ENCODE data around the gene PRAMEF1.
"Not testable (repeated sequence)": the region's sequence is repeated elsewhere in the genome, so short reads cannot be mapped to it uniquely, and the experiment has no call there.

PRAMEF1 gene, protein sequence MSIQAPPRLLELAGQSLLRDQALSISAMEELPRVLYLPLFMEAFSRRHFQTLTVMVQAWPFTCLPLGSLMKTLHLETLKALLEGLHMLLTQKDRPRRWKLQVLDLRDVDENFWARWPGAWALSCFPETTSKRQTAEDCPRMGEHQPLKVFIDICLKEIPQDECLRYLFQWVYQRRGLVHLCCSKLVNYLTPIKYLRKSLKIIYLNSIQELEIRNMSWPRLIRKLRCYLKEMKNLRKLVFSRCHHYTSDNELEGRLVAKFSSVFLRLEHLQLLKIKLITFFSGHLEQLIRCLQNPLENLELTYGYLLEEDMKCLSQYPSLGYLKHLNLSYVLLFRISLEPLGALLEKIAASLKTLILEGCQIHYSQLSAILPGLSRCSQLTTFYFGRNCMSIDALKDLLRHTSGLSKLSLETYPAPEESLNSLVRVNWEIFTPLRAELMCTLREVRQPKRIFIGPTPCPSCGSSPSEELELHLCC

DNA sequence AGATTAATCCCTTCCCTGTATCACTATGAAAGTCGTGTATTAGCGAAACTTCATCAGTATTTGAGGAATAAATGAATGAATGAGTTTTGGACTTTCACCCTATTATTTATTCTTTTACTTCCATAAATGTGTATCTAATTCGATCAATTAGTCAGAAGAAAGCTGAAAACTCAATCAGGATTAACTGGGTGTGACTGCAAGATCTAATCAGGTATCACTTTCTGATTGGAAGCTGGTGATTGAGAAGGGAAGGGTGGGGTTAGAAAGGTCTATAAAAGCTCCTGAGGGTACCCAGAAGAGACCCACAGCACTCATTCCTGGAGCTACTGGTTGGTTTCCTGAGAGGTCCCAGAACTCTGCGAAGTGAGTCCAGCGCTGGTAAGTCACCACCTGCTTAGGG is at the start of gene PRAMEF1:
PRAMEF1 (plus strand) TSS at position 301 of the 400 bp plus-strand sequence. CDS start 1,831 bp downstream, outside the sequence.
- not testable (repeated sequence) for DNase-seq (ENCODE audit: low read depth)

GRCh38 chr1:12741946-12742345 is 49.3 kb upstream of the PRAMEF1 start:
- no peak for DNase-seq (ENCODE audit: low read depth)

DNA sequence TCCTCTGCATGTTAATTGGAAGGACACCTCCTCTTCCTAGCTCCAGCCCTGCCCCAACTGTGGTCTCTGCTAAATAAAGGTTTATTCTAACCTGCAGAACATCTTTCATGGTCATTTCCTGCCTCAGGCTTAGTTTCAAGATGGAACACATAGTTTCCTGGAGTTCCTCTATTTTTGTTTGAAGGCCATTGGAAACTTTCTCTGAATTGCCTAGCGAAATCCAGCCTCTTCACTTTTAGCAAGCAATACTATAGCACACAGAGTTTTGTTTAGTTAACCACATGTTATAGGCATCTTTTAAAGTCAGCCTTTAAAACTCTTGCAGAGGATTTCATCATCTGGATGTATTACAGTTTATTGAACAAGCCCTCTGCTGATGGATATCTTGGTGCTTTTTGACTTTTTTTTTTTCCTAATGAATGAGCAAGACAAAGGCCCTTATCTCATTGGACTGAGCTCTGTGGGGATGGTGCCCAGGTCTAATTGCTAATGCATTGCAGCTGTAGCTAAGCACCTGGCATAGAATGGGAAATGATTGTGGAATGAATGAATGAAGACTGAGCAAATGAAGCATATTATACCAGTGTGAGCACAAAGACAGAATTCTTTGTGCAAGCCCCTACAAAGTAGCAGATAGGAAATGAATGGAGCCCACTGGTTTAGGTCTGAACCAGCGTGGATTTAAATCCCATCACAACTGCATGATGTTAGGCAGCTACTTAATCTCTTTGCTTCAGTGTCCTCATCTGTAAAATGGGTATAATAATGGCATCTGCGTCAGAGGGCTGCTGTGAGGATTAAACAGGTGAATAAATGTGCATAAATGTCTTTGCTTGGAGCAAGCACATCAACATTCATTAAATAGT is 45.8 kb upstream of the PRAMEF1 start:
- no peak for DNase-seq (ENCODE audit: low read depth)

DNA sequence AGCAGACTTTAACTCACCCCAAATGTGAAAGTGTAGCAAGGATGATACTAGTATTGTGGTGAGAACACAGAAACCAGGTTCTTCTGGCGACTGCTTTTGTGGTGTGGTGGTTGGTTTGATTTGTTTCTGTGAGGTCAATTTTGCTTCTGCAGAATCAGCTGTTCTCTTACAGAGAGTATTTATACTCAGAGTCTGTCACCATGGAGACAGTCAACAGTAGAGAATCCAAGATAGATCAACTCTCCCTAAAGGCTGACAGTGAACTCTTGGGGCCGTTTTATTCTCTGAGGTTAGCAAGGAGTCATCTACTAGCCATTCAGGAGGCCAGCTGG is 45.2 kb upstream of the PRAMEF1 start, which contains the start of gene CFAP107:
CFAP107 (plus strand) TSS at position 209 of the 332 bp plus-strand sequence. CDS start 231 bp downstream, outside the sequence.
- no peak for DNase-seq (ENCODE audit: low read depth)

DNA sequence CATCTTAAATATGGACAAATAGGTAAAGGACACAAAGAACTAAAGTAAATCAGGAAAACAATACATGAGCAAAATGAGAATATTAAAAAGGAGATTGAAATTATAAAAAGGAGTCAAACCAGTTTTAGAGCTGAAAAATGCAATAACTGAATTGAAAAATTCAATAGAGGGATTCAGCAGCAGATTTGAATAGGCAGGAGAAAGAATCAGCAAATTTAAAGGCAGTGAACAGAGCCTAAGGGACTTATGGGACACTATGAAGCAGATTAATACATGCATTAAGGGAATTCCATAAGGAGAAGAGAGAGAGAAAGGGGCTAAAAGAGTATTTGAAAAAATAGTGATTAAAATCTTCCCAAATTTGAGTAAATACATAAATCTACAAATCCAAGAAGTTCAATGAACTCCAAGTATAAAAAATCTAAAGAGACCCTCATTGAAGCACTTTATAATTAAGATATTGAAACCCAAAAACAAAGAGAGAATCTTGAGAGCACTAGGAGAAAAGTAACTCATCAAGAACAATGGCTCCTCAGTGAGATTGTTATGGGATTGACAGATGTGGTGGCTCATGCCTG is 42.3 kb upstream of the PRAMEF1 start:
- DNase-seq (ENCODE audit: low read depth): no peak

GRCh38 chr1:12754738-12755137 is 36.5 kb upstream of the PRAMEF1 start:
- no peak for DNase-seq (ENCODE audit: low read depth)

DNA sequence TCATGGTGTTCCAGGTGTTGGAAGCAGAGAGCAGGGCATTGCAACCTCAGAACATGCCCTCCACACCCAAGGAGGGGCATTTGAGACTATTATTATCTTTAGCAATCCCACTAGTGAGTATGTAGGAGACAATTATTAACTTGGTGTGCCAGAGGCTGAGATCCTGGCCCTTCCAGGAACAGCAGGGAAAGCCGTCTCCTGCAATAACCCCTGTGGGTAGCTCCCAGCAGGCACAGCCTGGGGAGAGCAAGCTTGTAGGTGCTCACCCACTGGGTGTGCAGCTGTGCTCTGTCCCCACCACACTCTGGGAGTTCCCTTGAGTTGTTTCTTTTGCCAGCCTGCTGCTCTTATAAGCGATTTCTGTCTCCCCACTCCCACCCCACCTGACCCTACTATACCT is 34.9 kb upstream of the PRAMEF1 start:
- DNase-seq (ENCODE audit: low read depth): no peak

GRCh38 chr1:12756768-12757413 is 34.3 kb upstream of the PRAMEF1 start:
- DNase-seq (ENCODE audit: low read depth): no peak

DNA sequence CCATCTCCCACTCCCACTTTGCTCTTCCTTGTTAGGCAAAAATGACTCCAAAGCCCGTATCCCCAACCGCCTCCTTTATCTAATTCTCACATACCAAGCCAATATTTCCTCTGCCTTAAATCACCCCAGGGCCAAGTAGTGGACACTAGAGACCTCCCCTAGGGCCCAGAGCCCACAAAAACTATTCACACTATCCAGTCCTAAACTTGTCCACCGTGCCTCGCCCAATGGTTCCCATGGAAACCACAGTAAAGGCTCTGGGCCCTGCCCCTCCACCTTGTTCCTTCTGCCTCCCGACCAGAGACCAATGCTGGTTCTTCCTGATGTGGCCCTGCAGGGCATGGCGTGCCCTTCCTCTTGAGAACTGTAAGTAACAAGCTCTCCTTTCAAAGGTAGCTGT is 33.4 kb upstream of the PRAMEF1 start:
- DNase-seq (ENCODE audit: low read depth): no peak

- no peak for DNase-seq (ENCODE audit: low read depth)
Measured at GRCh38 chr1:12760256-12760795, 30.9 kb upstream of the PRAMEF1 start.

DNA sequence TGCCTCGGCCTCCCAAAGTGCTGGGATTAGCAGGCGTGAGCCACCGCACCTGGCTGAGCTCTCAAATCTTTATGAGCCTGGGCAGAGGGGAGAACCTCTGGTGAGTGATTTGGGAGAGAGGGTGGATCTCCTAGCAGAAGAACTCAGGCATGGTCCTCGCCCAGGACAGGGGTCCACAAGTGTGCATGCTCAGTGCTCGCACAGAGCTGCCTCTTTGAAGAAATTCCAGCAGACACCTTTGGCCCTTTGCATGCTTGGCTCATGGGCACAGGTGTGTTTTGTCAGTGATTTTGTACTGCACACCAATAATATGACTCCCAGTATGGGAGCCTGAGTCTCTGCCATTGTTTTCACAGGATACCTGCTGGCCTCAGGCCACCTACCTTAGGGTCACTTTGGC is 29.4 kb upstream of the PRAMEF1 start:
- DNase-seq (ENCODE audit: low read depth): no peak

- no peak for DNase-seq (ENCODE audit: low read depth)
Measured at GRCh38 chr1:12762766-12763165, 28.4 kb upstream of the PRAMEF1 start.

- no peak for DNase-seq (ENCODE audit: low read depth)
Measured at GRCh38 chr1:12763479-12763878, 27.7 kb upstream of the PRAMEF1 start.

DNA sequence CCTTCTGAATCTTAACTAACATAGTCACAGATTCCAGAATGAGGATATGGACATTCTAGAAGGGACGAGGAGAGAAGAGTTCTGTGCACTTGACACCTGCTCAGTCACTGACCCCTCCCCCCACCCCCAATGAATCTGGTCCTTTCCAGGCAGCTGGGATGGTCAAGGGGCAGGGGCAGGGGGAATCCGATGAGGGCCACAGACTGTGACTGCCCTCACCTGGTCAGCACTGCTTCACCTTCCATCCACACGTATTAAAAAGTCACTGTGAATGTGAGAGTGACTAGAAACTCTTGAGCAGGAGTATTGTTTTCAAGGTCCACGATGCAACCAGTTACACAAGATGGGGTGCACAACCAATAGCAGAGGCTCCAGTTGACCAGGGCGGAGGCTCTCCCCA is 27.2 kb upstream of the PRAMEF1 start:
- no peak for DNase-seq (ENCODE audit: low read depth)

- DNase-seq (ENCODE audit: low read depth): no peak
Measured at GRCh38 chr1:12769031-12769430, 22.2 kb upstream of the PRAMEF1 start.

GRCh38 chr1:12769976-12770505 is 21.2 kb upstream of the PRAMEF1 start:
- no peak for DNase-seq (ENCODE audit: low read depth)

DNA sequence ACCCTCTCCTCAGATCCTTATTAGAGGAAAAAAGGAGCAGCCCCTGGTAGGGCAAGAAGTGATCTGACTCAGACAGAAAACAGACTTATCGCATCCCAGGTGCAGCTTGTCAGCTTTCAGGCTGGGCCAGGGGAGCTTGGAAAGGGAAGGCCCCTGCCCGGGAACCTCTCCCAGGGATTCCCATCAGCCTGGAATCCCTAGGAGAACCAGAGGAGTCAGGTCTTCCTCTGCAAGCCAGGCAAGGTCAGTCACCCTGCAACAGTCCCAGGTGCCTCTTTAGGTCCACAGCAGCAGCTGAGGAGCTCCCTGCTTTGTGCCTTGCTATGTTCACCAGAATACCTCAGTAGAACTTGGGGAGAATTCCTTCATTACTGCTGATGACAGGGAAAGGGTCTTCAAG is 20.6 kb upstream of the PRAMEF1 start:
- DNase-seq (ENCODE audit: low read depth): no peak

DNA sequence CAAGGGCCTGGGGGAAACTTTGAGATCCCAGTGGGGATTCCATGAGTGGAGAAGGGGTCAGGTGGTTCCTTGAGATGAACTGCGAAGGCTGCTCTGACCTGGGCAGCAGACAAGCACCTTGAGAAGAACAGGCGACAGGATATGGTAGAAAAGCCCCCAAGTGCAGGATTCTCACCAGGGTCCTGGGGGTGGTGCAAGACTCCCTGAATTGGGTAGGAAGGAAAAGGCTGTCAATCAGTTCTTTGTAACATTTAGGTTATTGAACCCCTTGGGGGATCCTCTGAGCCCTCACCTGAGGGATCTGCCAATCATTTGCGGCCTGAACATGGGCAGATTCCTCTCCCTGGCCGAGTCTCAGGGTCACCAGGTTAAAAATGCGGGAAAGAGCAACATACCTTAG is 20.0 kb upstream of the PRAMEF1 start:
- no peak for DNase-seq (ENCODE audit: low read depth)

GRCh38 chr1:12772520-12772919 is 18.7 kb upstream of the PRAMEF1 start:
- no peak for DNase-seq (ENCODE audit: low read depth)

- DNase-seq (ENCODE audit: low read depth): no peak
Measured at GRCh38 chr1:12773438-12773837, 17.8 kb upstream of the PRAMEF1 start, which contains the start of gene PRAMEF12. Gene PRAMEF12 (plus strand): TSS chr1:12773738. CDS start chr1:12774868, 1,130 bp downstream.

- DNase-seq (ENCODE audit: low read depth): no peak
Measured at GRCh38 chr1:12774801-12775345, 16.3 kb upstream of the PRAMEF1 start.
